K562 (cell line): Measurements from ENCODE around the gene RPN1. TPM values are rescaled to one million over a fixed set of nuclear protein-coding genes. Genes with fewer than 3 reads are reported as not detected.

ENCODE experiments used
- CBFA2T3 ChIP-seq: fragments of 450-650 bp; IDR thresholded peaks from 2 replicates; pipeline ENCODE4 v1.6.1; 2017
- CHD2 ChIP-seq: IDR thresholded peaks from 2 replicates; pipeline ENCODE4 v1.6.1; 2011; ENCODE audit warnings: low read depth, low read length
- E2F3 ChIP-seq: fragments of 250-450 bp; sonication (Bioruptor Pico); IDR thresholded peaks from 2 replicates; pipeline ENCODE4 v1.4.0; 2020; ENCODE audit warnings: mild to moderate bottlenecking
- ELF2 ChIP-seq: fragments of 250-450 bp; sonication (Bioruptor Pico); IDR thresholded peaks from 2 replicates; pipeline ENCODE4 v1.5.0; 2021; ENCODE audit warnings: mild to moderate bottlenecking
- FOXJ2 ChIP-seq: fragments of 200-800 bp; sonication (Bioruptor generic); IDR thresholded peaks from 2 replicates; pipeline ENCODE4 v1.6.1; 2016; ENCODE audit warnings: missing genetic modification characterization, missing compliant biosample characterization
- SMARCE1 ChIP-seq: fragments of 450-650 bp; IDR thresholded peaks from 2 replicates; pipeline ENCODE4 v1.7.1; 2016; ENCODE audit warnings: mild to moderate bottlenecking
- SMC3 ChIP-seq: conservative IDR thresholded peaks from 2 replicates; pipeline ENCODE4 v1.6.1; 2011; ENCODE audit warnings: low read depth, low read length, improper control_type of control experiment; ENCODE audit not compliant: insufficient read depth
- TBL1XR1 ChIP-seq, 2 experiments: IDR thresholded peaks; 2 replicates each; pipeline ENCODE4 v1.6.1; 2012; ENCODE audit warnings: improper control_type of control experiment in 2 of 2, low read length in 2 of 2, mild to moderate bottlenecking in 1 of 2
- THRAP3 ChIP-seq: fragments of 450-650 bp; IDR thresholded peaks from 2 replicates; pipeline ENCODE4 v1.6.1; 2016; ENCODE audit warnings: mild to moderate bottlenecking, inconsistent platforms, borderline replicate concordance
- ZKSCAN1 ChIP-seq: fragments of 150-350 bp; IDR thresholded peaks from 2 replicates; pipeline ENCODE4 v1.6.1; 2016; ENCODE audit warnings: low read depth, low read length
- ZKSCAN8 ChIP-seq: fragments of 200-800 bp; sonication (Bioruptor generic); IDR thresholded peaks from 2 replicates; pipeline ENCODE4 v1.6.1; 2016; ENCODE audit warnings: missing genetic modification characterization, missing compliant biosample characterization
- ZNF124 ChIP-seq: sonication (generic); formaldehyde crosslinking; IDR thresholded peaks from 2 replicates; pipeline ENCODE4 v1.8.1; 2022; ENCODE audit warnings: missing genetic modification reagents
- ZNF583 ChIP-seq: fragments of 250-450 bp; sonication (Bioruptor Pico); IDR thresholded peaks from 2 replicates; pipeline ENCODE4 v1.4.0; 2020
- polyA plus RNA-seq, 8 experiments: library from polyadenylated mRNA; depleted of rRNA in 4 of 8; stranded (reverse) in 5 of 8; unstranded in 3 of 8; fragments of >200 nt; fragmentation: Nextera tagmentation in 2 of 8; fragmentation: Illumina TruSeq in 1 of 8; extraction: Ambion mirVana in 2 of 8; extraction: Trizol in 1 of 8; gene quantifications; 2 replicates each; pipeline versions ENCODE4 v1.2.1 to v1.2.3, GENCODE V29; 2011 to 2014; ENCODE audit warnings: inconsistent platforms in 1 of 8, missing spikeins in 1 of 8
- total RNA-seq, 7 experiments: library from RNA; depleted of rRNA in 6 of 7; stranded (reverse); fragments of >200 nt in 6 of 7; fragmentation: Illumina TruSeq in 2 of 7; extraction: Trizol in 2 of 7; gene quantifications; 2 replicates each; pipeline versions ENCODE4 v1.2.1 to v1.2.3, GENCODE V29; 2011 to 2021; ENCODE audit warnings: low replicate concordance in 1 of 7
- TF ChIP-seq, protein P1 (sequence below): IDR thresholded peaks from 2 replicates; pipeline ENCODE4 v1.6.1; 2014; ENCODE audit warnings: antibody characterized with exemption
- TF ChIP-seq, protein P2 (sequence below): fragments of 250-450 bp; sonication (Bioruptor Pico); IDR thresholded peaks from 2 replicates; pipeline ENCODE4 v1.8.0; 2022; ENCODE audit warnings: inconsistent platforms
- TF ChIP-seq, protein P3 (sequence below): fragments of 450-650 bp; formaldehyde crosslinking; IDR thresholded peaks from 2 replicates; pipeline ENCODE4 v1.4.0; 2020; ENCODE audit warnings: mild to moderate bottlenecking, moderate library complexity
- TF ChIP-seq, protein P4 (sequence below): fragments of 250-450 bp; sonication (Bioruptor Pico); IDR thresholded peaks from 2 replicates; pipeline ENCODE4 v1.8.0; 2021; ENCODE audit warnings: moderate library complexity, mild to moderate bottlenecking, inconsistent platforms
- TF ChIP-seq, protein P5 (sequence below): sonication (generic); formaldehyde crosslinking; IDR thresholded peaks from 2 replicates; pipeline ENCODE4 v1.8.1; 2023; ENCODE audit warnings: mild to moderate bottlenecking, missing genetic modification reagents, moderate library complexity

The RPN1 gene
- total and polyA plus RNA-seq, 9 of the 15 experiments (the other 6 are each of a cell fraction or from before 2014, with no cell fraction given), result 39.5 to 300 (median 148) TPM

DNA sequence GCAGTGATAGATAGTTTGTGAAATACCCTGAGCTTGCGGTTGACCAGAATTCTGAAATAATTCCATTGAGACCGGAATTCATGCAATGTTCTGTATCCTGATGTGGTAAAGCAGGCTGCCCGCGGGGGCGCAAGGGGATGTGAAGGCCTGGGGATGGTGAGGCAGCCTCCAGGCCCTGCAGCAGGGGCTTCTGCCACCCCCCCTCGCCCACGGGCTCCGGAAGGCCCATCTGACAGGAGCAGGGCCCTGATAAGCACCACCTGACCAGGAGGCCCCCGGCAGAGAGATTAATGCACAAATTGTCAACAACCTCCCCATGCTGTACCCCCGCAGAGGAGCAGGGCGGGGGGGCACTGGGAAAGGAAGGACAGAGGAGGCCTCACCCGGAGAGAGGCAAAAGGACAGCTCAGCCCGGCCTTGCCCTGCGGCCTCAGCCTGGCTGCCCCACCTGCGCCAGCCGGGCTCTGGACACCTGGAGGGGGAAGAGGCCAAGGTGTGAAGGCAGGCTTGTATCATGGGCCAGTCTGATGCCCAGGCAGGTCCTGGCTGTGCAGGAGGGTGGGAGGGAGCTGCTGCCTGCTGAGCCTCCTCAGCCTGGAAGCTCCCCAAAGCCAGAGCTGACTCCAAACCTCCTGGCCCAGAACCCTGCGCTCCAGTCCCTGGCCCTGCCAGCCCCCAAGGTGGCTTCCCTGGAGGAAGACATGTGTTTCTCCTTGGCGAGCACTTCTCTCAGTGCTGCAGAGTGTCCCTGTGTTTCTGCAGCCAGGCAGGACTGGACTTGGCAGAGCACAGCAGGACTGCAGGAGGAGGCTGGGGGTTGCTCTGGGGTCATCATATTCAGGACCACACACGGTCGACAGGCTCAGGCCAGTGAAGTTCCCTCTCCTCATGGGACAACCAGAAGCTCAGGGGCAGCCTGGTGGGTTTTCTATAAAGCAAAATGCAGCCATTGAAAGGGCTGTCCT is 46.5 kb downstream of the RPN1 start (continued):
- TF ChIP-seq CHD2 (no peak), SMARCE1 (no peak), E2F3 (no peak), TBL1XR1 (IDR thresholded peaks at IDR 0.05; ENCODE audit: low read length in 2 of 2) (no peak), ZKSCAN8 (CRISPR knock-in tag) (no peak), THRAP3 (no peak), ZNF124 (CRISPR knock-in tag) (no peak), FOXJ2 (tag) (no peak), ZKSCAN1 (no peak), ZNF583 (no peak), ELF2 (no peak), SMC3 (no peak), CBFA2T3 (peak; percentile 48; the same call in 1 of the 2 replicates)
- TF ChIP-seq, protein P1, sequence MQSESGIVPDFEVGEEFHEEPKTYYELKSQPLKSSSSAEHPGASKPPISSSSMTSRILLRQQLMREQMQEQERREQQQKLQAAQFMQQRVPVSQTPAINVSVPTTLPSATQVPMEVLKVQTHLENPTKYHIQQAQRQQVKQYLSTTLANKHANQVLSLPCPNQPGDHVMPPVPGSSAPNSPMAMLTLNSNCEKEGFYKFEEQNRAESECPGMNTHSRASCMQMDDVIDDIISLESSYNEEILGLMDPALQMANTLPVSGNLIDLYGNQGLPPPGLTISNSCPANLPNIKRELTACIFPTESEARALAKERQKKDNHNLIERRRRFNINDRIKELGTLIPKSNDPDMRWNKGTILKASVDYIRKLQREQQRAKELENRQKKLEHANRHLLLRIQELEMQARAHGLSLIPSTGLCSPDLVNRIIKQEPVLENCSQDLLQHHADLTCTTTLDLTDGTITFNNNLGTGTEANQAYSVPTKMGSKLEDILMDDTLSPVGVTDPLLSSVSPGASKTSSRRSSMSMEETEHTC, result no peak
- TF ChIP-seq, protein P2, sequence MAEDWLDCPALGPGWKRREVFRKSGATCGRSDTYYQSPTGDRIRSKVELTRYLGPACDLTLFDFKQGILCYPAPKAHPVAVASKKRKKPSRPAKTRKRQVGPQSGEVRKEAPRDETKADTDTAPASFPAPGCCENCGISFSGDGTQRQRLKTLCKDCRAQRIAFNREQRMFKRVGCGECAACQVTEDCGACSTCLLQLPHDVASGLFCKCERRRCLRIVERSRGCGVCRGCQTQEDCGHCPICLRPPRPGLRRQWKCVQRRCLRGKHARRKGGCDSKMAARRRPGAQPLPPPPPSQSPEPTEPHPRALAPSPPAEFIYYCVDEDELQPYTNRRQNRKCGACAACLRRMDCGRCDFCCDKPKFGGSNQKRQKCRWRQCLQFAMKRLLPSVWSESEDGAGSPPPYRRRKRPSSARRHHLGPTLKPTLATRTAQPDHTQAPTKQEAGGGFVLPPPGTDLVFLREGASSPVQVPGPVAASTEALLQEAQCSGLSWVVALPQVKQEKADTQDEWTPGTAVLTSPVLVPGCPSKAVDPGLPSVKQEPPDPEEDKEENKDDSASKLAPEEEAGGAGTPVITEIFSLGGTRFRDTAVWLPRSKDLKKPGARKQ, result no peak
- TF ChIP-seq, protein P3, sequence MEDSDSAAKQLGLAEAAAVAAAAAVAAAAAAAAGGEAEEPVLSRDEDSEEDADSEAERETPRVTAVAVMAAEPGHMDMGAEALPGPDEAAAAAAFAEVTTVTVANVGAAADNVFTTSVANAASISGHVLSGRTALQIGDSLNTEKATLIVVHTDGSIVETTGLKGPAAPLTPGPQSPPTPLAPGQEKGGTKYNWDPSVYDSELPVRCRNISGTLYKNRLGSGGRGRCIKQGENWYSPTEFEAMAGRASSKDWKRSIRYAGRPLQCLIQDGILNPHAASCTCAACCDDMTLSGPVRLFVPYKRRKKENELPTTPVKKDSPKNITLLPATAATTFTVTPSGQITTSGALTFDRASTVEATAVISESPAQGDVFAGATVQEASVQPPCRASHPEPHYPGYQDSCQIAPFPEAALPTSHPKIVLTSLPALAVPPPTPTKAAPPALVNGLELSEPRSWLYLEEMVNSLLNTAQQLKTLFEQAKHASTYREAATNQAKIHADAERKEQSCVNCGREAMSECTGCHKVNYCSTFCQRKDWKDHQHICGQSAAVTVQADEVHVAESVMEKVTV (CRISPR knock-in tag), result no peak
- TF ChIP-seq, protein P4, sequence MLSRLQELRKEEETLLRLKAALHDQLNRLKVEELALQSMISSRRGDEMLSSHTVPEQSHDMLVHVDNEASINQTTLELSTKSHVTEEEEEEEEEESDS (CRISPR knock-in tag), result no peak
- TF ChIP-seq, protein P5, sequence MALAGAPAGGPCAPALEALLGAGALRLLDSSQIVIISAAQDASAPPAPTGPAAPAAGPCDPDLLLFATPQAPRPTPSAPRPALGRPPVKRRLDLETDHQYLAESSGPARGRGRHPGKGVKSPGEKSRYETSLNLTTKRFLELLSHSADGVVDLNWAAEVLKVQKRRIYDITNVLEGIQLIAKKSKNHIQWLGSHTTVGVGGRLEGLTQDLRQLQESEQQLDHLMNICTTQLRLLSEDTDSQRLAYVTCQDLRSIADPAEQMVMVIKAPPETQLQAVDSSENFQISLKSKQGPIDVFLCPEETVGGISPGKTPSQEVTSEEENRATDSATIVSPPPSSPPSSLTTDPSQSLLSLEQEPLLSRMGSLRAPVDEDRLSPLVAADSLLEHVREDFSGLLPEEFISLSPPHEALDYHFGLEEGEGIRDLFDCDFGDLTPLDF (CRISPR knock-in tag), result no peak
